ENCODE results near the gene CMSS1.

DNA sequence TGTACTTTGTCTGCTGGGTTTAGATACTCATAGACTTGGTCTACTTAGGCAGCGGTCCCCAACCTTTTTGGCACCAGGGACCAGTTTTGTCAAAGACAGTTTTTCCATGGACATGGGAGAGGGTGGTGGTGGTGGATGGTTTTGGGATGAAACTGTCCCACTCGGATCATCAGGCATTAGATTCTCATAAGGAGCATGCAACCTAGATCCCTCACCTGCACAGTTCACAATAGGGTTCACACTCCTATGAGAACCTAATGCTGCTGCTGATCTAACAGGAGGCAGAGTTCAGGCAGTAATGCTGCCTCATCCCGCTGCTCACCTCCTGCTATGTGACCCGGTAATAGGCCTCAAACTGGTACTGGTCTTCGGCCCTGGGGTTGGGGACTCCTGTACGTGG is 45.3 kb downstream of the CMSS1 start:
- TF ChIP-seq SUZ12 (IDR thresholded peaks at IDR 0.05; ENCODE audit: extremely low read depth, insufficient read depth, insufficient read length) (no peak), YY1 (IDR thresholded peaks at IDR 0.05; ENCODE audit: insufficient read depth, insufficient read length) (no peak), ZNF274 (IDR thresholded peaks at IDR 0.05; ENCODE audit: low read depth, low read length) (no peak)
